HG03066 (cell line): ENCODE results near the gene GALNT9.
A peak's percentile ranks its signal among the peaks of the same experiment; 100 is the strongest.

Experiments
- ATAC-seq: cut with Tn5 transposase; IDR thresholded peaks from one replicate; pipeline ENCODE4 v1.9.1; 2021; ENCODE audit warnings: low read depth; ENCODE audit not compliant: unreplicated experiment

GALNT9 gene

GRCh38 chr12:132164426-132164825 lies 165.0 kb downstream of the GALNT9 start:
- no peak for ATAC-seq

- ATAC-seq: no peak
Measured at GRCh38 chr12:132163911-132164288, 165.5 kb downstream of the GALNT9 start.

- no peak for ATAC-seq
Measured at GRCh38 chr12:132163041-132163910, 166.1 kb downstream of the GALNT9 start.

- no peak for ATAC-seq
Measured at GRCh38 chr12:132162508-132163031, 166.8 kb downstream of the GALNT9 start.

- no peak for ATAC-seq
Measured at GRCh38 chr12:132161796-132162507, 167.4 kb downstream of the GALNT9 start.

GRCh38 chr12:132161036-132161781 lies 168.2 kb downstream of the GALNT9 start:
- no peak for ATAC-seq

GRCh38 chr12:132160601-132161035 lies 168.8 kb downstream of the GALNT9 start:
- ATAC-seq: no peak

GRCh38 chr12:132160016-132160415 lies 169.4 kb downstream of the GALNT9 start:
- ATAC-seq: no peak

- no peak for ATAC-seq
Measured at GRCh38 chr12:132159555-132160003, 169.8 kb downstream of the GALNT9 start.

GRCh38 chr12:132158677-132159554 lies 170.5 kb downstream of the GALNT9 start:
- no peak for ATAC-seq

GRCh38 chr12:132157733-132158409 lies 171.5 kb downstream of the GALNT9 start:
- no peak for ATAC-seq

- no peak for ATAC-seq
Measured at GRCh38 chr12:132156573-132157325, 172.6 kb downstream of the GALNT9 start.

- ATAC-seq: no peak
Measured at GRCh38 chr12:132155771-132156572, 173.4 kb downstream of the GALNT9 start.

- no peak for ATAC-seq
Measured at GRCh38 chr12:132154941-132155770, 174.2 kb downstream of the GALNT9 start.

- ATAC-seq: no peak
Measured at GRCh38 chr12:132154341-132154761, 175.0 kb downstream of the GALNT9 start.

GRCh38 chr12:132153501-132154340 lies 175.7 kb downstream of the GALNT9 start:
- peak; percentile 72 for ATAC-seq
